Inferior parietal cortex (tissue), 1 donor: ENCODE measurements around the gene GLIS1.

Source experiments
- DNase-seq: peaks from one replicate; pipeline ENCODE4 v3.0.0-alpha.2; 2016; ENCODE audit errors: extremely low spot score

GLIS1 gene

GRCh38 chr1:53467391-53467790 is 271.6 kb downstream of the GLIS1 start:
- no peak for DNase-seq

DNA sequence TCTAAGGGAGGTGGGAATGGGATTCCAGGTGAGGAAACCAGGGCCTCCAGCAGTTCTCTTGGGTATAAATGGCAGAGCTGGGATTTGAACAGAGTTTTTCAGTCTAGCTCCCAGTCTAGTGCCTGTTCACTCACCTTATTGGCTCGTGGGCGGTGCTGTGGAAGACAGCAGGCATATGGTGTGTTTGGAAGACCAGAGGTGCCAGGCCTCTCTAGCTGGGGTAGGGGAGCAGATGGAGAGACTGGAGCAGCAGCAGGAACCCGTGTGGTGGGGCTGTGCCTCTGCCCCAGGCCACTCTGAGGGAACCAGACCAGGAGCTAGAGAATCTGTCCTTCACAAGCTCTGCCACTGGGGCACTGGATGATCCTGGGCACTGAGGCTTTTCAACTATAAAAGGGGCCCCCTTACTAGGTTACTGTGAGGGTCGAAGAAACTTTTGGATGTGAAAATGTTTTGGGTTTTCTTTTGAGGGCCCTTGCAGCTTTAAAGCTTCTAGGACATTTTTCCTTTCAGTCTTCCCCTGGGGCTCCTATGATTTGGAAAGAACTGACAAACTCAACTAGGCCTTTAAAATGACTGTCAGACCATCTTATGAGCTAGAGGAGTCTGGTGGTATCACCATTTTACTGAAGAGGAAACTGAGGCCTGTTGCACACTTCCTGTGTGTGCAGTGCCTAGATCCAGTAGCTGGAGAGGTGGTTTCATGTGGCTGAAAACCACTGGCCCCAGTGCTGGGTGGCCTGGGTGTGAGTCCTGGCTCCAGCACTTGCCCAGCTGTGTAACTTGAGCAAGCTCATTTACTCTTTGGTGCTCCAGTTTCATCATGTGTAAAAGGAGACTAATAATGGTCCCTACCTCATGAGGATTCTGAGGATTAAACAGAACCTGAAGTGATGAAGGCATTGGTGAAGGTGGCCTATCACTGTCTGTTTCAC is 273.7 kb downstream of the GLIS1 start:
- DNase-seq, result no peak

- DNase-seq, result no peak
Observed at GRCh38 chr1:53463961-53464899, 274.7 kb downstream of the GLIS1 start.

DNA sequence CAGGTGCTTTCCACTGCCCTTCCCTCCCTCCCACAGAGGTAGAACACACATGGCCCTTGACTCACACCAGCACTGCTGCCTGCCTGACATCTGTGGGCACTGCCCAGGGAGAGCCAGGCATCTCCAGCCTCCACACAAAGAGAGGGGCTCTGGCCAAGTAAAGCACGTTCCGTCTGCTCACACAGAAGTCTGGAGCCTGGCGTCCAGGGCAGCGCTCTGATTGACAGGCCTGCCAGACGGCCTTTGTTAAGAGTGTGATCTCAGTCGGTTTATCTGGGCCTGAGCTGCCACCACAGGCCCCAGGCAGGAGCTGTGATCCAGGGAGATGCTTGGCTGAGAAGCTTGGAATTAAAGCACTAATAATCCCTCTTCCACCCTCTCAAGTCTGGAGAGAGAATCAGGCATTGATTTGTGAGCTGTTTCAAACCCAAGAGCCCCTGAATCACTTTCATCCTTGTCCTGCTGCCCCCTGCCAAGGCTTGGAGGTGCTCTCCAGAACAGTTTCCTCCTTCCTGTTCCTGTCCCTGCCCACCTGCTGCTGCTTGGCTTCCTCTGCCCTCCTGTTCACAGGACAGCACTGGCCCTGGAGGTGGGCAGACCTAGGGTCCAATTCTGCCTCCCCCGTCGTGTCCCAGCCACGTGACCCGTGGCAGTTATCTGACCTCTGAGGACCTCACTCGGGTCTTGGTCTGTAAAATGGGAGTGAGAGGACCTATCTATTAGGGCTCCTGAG is 276.0 kb downstream of the GLIS1 start:
- DNase-seq, result no peak

DNA sequence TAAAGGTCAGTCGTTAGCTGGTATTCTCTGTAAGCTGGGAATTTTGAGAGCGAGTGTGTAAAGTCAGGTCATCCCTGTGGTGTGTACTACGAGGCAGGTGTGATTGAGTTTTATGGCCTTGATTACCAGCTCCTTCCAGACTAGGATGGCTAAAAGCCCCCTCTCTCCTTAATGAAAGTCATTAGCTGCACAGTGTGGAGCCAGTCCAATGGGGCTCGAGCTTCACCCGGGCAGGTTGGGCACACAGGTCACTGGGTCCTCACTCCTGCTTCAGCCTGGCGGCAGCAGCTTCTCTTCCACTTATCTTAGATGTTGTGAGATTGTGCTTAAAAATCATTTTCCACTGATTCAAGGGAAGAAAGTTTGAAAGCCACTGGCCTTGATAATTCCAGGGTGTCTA is 276.8 kb downstream of the GLIS1 start:
- DNase-seq, result no peak

- no peak for DNase-seq
Observed at GRCh38 chr1:53461323-53462044, 277.5 kb downstream of the GLIS1 start.

DNA sequence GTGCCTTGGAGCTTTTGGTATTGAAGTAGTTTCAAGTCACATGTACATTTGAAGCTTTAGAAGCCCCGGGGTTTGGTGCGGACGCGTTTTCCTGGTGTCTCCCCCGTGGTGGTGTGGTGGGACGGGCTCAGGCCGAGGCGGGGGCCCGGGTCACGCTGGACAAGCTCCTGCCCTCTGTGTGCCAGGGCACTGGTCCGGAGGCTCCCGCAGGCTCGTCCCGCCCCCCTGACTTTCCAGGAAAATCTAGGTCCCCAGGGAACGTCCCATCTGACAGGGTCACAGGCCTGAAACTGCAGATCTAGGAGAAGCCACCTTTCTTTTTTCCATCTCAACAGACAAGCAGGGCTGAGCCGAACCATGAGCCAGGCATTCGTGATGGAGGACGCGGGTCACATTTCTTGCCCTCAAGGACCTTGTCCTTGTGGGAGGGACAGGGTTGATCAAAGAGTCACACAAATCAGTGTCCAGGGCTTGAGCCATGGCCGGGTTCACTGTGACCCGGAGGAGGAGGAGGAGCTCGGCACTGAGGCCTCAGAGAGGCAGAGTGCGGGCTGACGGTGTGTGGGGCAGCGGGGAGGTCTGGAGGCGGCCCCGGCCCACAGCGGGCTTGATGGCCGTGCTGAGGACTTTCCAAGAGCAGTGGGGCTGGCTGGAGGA is 278.2 kb downstream of the GLIS1 start:
- DNase-seq, result no peak

DNA sequence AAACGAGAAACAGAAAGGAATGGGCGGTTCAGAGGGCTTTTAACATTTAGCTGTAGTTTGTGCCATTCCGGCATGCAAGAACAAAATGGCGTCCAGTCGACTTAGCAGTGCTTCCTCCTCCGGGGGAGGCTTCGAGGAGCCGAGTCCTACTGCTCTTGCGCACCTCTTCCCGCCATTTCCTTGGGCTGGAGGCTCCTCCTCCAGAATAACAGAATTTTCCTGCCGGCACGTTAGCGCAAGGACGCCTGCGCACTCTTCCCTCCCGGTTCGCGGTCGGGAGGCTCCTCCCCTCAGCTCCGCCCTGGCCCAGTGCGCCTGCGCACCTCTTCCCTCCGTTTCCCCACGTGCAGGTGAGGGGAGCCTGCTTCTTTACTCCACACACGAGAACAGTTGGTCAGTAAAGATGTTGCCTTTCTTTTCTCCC is 278.7 kb downstream of the GLIS1 start:
- DNase-seq, result no peak

GRCh38 chr1:53459321-53460175 is 279.4 kb downstream of the GLIS1 start, which contains the start of gene DMRTB1:
Gene DMRTB1 (plus strand): TSS chr1:53459399. CDS start chr1:53459454, 55 bp downstream.
- no peak for DNase-seq

- no peak for DNase-seq
Observed at GRCh38 chr1:53458634-53459033, 280.3 kb downstream of the GLIS1 start.
